ENCODE measurements around the gene LRRC8C.

- TF ChIP-seq JUND (IDR thresholded peaks at IDR 0.05): no peak
- TF ChIP-seq SIN3A (IDR thresholded peaks at IDR 0.05; ENCODE audit: low read depth): no peak
- TF ChIP-seq CTCF (IDR thresholded peaks at IDR 0.05 in 2 of 3, conservative IDR thresholded peaks at IDR 0.05 in 1 of 3; ENCODE audit: borderline replicate concordance in 1 of 3, insufficient read depth in 1 of 3, low read depth in 2 of 3, low read length in 2 of 3): no peak
- TF ChIP-seq YY1 (IDR thresholded peaks at IDR 0.05; ENCODE audit: extremely low read depth, insufficient replicate concordance, low read depth, low read length): no peak
- TF ChIP-seq POLR2AphosphoS5 (IDR thresholded peaks at IDR 0.05; ENCODE audit: low read depth, low read length): no peak
- TF ChIP-seq CEBPB (IDR thresholded peaks at IDR 0.05; ENCODE audit: low read depth): no peak
- TF ChIP-seq RAD21 (IDR thresholded peaks at IDR 0.05; ENCODE audit: low read depth): no peak
- no peak for TF ChIP-seq POLR2A (IDR thresholded peaks at IDR 0.05; ENCODE audit: borderline replicate concordance, extremely low read depth, insufficient read depth, insufficient read length)
These were observed 125.2 kb downstream of the LRRC8C start for GRCh38 chr1:89758156-89758555.

All from HCT116 (cell line).